IPS DF 6.9 (cell line): ENCODE results near the gene SOWAHA.
"Not testable (repeated sequence)": the region's sequence is repeated elsewhere in the genome, so short reads cannot be mapped to it uniquely, and the experiment has no call there.

Experiments used
- DNase-seq: peaks from one replicate; pipeline ENCODE4 v3.0.0-alpha.2; 2013; ENCODE audit warnings: low read depth, low spot score
- H3K27ac ChIP-seq: one replicate; pipeline ENCODE4 v1.5.1; 2013; ENCODE audit warnings: low read length, control low read depth
- H3K27me3 ChIP-seq: 2 replicates; pipeline ENCODE4 v1.6.1; 2013; ENCODE audit warnings: mild to moderate bottlenecking, low read length; ENCODE audit not compliant: control insufficient read depth, insufficient read depth
- H3K36me3 ChIP-seq: 2 replicates; pipeline ENCODE4 v1.6.1; 2013; ENCODE audit warnings: low read length; ENCODE audit not compliant: control insufficient read depth, insufficient read depth
- H3K4me1 ChIP-seq: 2 replicates; pipeline ENCODE4 v1.6.1; 2013; ENCODE audit warnings: low read length; ENCODE audit not compliant: control insufficient read depth, insufficient read depth
- H3K4me3 ChIP-seq: 2 replicates; pipeline ENCODE4 v1.5.1; 2013; ENCODE audit warnings: mild to moderate bottlenecking, low read length
- H3K9me3 ChIP-seq: 2 replicates; pipeline ENCODE4 v1.6.1; 2013; ENCODE audit warnings: low read length, inconsistent platforms; ENCODE audit not compliant: control insufficient read depth, insufficient read depth
- WGBS: extraction: QIAGEN DNeasy Blood & Tissue Kit; methylation state at CpG from one replicate; pipeline ENCODE4 v1.1.7; 2013; ENCODE audit warnings: mixed read lengths, missing lambda C conversion rate; ENCODE audit not compliant: insufficient read length, insufficient coverage; 5-methylcytosine and 5-hydroxymethylcytosine counted together

The SOWAHA gene

GRCh38 chr5:132805872-132806271, 7.2 kb upstream of the SOWAHA start:
- H3K4me1 ChIP-seq, H3K9me3 ChIP-seq, H3K36me3 ChIP-seq, DNase-seq, H3K27me3 ChIP-seq, H3K27ac ChIP-seq, H3K4me3 ChIP-seq: not testable (repeated sequence)
- no CpG with 5 or more reads among the region's 6 CpGs for WGBS

- H3K36me3 ChIP-seq, H3K4me3 ChIP-seq, H3K27ac ChIP-seq, H3K4me1 ChIP-seq, H3K9me3 ChIP-seq, DNase-seq, H3K27me3 ChIP-seq: not testable (repeated sequence)
- WGBS: no CpG with 5 or more reads among the region's 12 CpGs
These were observed 6.3 kb upstream of the SOWAHA start for GRCh38 chr5:132806804-132807162.

GRCh38 chr5:132807163-132807838, 5.8 kb upstream of the SOWAHA start:
- Histone ChIP-seq H3K27ac (no peak overlapping the region), H3K4me1 (0 out of 2 replicates have a peak, but pooled peaks cover 3% of the 10 kb centered on the region), H3K27me3 (peaks cover 9% of the 10 kb centered on the region), H3K36me3 (no peaks in the 10 kb centered on the region), H3K4me3 (no peak overlapping the region), H3K9me3 (no peaks in the 10 kb centered on the region)
- WGBS: no CpG with 5 or more reads among the region's 12 CpGs
- no peak for DNase-seq

GRCh38 chr5:132808448-132808847, 4.7 kb upstream of the SOWAHA start:
- no CpG with 5 or more reads among the region's 2 CpGs for WGBS
- no peaks in the 10 kb centered on the region for H3K9me3 ChIP-seq
- H3K4me3 ChIP-seq: no peak overlapping the region
- DNase-seq: no peak
- 0 out of 2 replicates have a peak, but pooled peaks cover 3% of the 10 kb centered on the region for H3K4me1 ChIP-seq
- H3K27me3 ChIP-seq: peaks cover 18% of the 10 kb centered on the region
- no peaks in the 10 kb centered on the region for H3K36me3 ChIP-seq
- H3K27ac ChIP-seq: no peak overlapping the region

- no peaks in the 10 kb centered on the region for H3K36me3 ChIP-seq
- no peak overlapping the region for H3K27ac ChIP-seq
- no peak overlapping the region for H3K4me3 ChIP-seq
- H3K4me1 ChIP-seq: 0 out of 2 replicates have a peak, but pooled peaks cover 3% of the 10 kb centered on the region
- no peaks in the 10 kb centered on the region for H3K9me3 ChIP-seq
- peaks cover 23% of the 10 kb centered on the region for H3K27me3 ChIP-seq
- WGBS: no CpG with 5 or more reads among the region's 3 CpGs
- no peak for DNase-seq
These were observed 4.2 kb upstream of the SOWAHA start for GRCh38 chr5:132808866-132809265.

GRCh38 chr5:132810605-132811004, 2.5 kb upstream of the SOWAHA start:
- DNase-seq: no peak
- no CpG with 5 or more reads among the region's 5 CpGs for WGBS
- no peaks in the 10 kb centered on the region for H3K9me3 ChIP-seq
- no peak overlapping the region for H3K4me3 ChIP-seq
- no peak overlapping the region for H3K27ac ChIP-seq
- peaks cover 7% of the 10 kb centered on the region; the same call in 1 of the 2 replicates for H3K4me1 ChIP-seq
- peaks cover 36% of the 10 kb centered on the region for H3K27me3 ChIP-seq
- H3K36me3 ChIP-seq: no peaks in the 10 kb centered on the region

GRCh38 chr5:132812123-132812765, 858 bp upstream of the SOWAHA start:
- Histone ChIP-seq H3K4me3 (no peak overlapping the region), H3K27ac (no peak overlapping the region), H3K27me3 (peaks cover 36% of the 10 kb centered on the region), H3K9me3 (no peaks in the 10 kb centered on the region), H3K4me1 (peaks cover 4% of the 10 kb centered on the region; the same call in 1 of the 2 replicates), H3K36me3 (no peaks in the 10 kb centered on the region)
- no CpG with 5 or more reads among the region's 18 CpGs for WGBS
- DNase-seq: no peak

- WGBS: no CpG with 5 or more reads among the region's 110 CpGs
- Histone ChIP-seq H3K4me1 (peaks cover 4% of the 10 kb centered on the region; the same call in 1 of the 2 replicates), H3K27ac (no peak overlapping the region), H3K9me3 (no peaks in the 10 kb centered on the region), H3K36me3 (no peaks in the 10 kb centered on the region), H3K4me3 (peak overlapping the region; percentile 3), H3K27me3 (peaks cover 36% of the 10 kb centered on the region)
- no peak for DNase-seq
These were observed 749 bp downstream of the SOWAHA start for GRCh38 chr5:132813599-132814502.

- H3K9me3 ChIP-seq: no peaks in the 10 kb centered on the region
- peak overlapping the region; percentile 3; the same call in 1 of the 2 replicates for H3K4me3 ChIP-seq
- no CpG with 5 or more reads among the region's 81 CpGs for WGBS
- no peak overlapping the region for H3K27ac ChIP-seq
- no peak for DNase-seq
- H3K36me3 ChIP-seq: no peaks in the 10 kb centered on the region
- H3K4me1 ChIP-seq: peaks cover 4% of the 10 kb centered on the region; the same call in 1 of the 2 replicates
- peaks cover 36% of the 10 kb centered on the region for H3K27me3 ChIP-seq
These were observed 1.6 kb downstream of the SOWAHA start for GRCh38 chr5:132814503-132815294.

- WGBS: no CpG with 5 or more reads among the region's 1 CpG
- Histone ChIP-seq H3K4me1 (peaks cover 4% of the 10 kb centered on the region; the same call in 1 of the 2 replicates), H3K36me3 (no peaks in the 10 kb centered on the region), H3K9me3 (no peaks in the 10 kb centered on the region), H3K27ac (no peak overlapping the region), H3K4me3 (no peak overlapping the region), H3K27me3 (peaks cover 36% of the 10 kb centered on the region)
- no peak for DNase-seq
These were observed 2.4 kb downstream of the SOWAHA start for GRCh38 chr5:132815454-132815853.
